Stomach (tissue), 9 donors: Measurements from ENCODE around the gene PRKG1. TPM values are rescaled to one million over a fixed set of nuclear protein-coding genes. Genes with fewer than 3 reads are reported as not detected.

Experiments used
- DNase-seq, 2 donors: peaks; one replicate each; pipeline versions ENCODE4 v3.0.0 to v3.0.0-alpha.2; 2013 to 2019
- H3K27ac ChIP-seq, 5 donors: fragments of 200-600 bp in 4 of 5; sonication (generic) in 4 of 5; one replicate each; pipeline ENCODE4 v1.5.1; 2013 to 2019; ENCODE audit warnings: mild to moderate bottlenecking in 1 of 5, moderate library complexity in 1 of 5
- H3K27me3 ChIP-seq, 3 donors: fragments of 200-600 bp; sonication (generic); one replicate each; pipeline ENCODE4 v1.5.1; 2017 to 2019; ENCODE audit warnings: mixed run types in 1 of 3
- H3K36me3 ChIP-seq, 4 donors: fragments of 200-600 bp; sonication (generic); 1 replicate in 3 of 4; 2 replicates in 1 of 4; pipeline ENCODE4 v1.5.1; 2016 to 2019
- H3K4me1 ChIP-seq, 4 donors: fragments of 200-600 bp; sonication (generic); one replicate each; pipeline ENCODE4 v1.5.1; 2016 to 2019
- H3K4me3 ChIP-seq, 4 donors: fragments of 200-600 bp; sonication (generic) in 3 of 4; one replicate each; pipeline ENCODE4 v1.5.1; 2016 to 2019; ENCODE audit warnings: mild to moderate bottlenecking in 1 of 4
- H3K9me3 ChIP-seq, 4 donors: fragments of 200-600 bp; sonication (generic); one replicate each; pipeline ENCODE4 v1.5.1; 2016 to 2019
- CTCF ChIP-seq, 7 experiments: fragments of 450-650 bp in 4 of 7; fragments of 200-600 bp in 3 of 7; sonication (generic) in 3 of 7; IDR thresholded peaks; one replicate each; pipeline ENCODE4 v1.5.1; 2016 to 2019; ENCODE audit warnings: antibody characterized with exemption in 7 of 7, control low read depth in 2 of 7, mild to moderate bottlenecking in 1 of 7
- EP300 ChIP-seq: sonication (generic); formaldehyde crosslinking; IDR thresholded peaks from one replicate; pipeline ENCODE4 v1.6.1; 2017; ENCODE audit warnings: antibody characterized with exemption
- POLR2A ChIP-seq, 4 donors: fragments of 450-650 bp; IDR thresholded peaks; one replicate each; pipeline ENCODE4 v1.6.1; 2016; ENCODE audit warnings: antibody characterized with exemption in 4 of 4, control low read depth in 2 of 4, mild to moderate bottlenecking in 1 of 4, moderate library complexity in 1 of 4
- POLR2AphosphoS5 ChIP-seq, 3 donors: sonication (generic); formaldehyde crosslinking; IDR thresholded peaks; one replicate each; pipeline ENCODE4 v1.6.1; 2016; ENCODE audit warnings: antibody characterized with exemption in 3 of 3
- WGBS, 5 donors: extraction: QIAGEN DNeasy Blood & Tissue Kit in 3 of 5; methylation state at CpG; one replicate each; pipeline versions ENCODE4 v1.1.5 to v1.1.7; 2013 to 2018; 5-methylcytosine and 5-hydroxymethylcytosine counted together
- intact Hi-C: fragments of 100-400 bp; cut with DNase I; formaldehyde crosslinking; loops from one replicate; pipeline ENCODE4 v1.15.1; 2023; ENCODE audit warnings: low total_unique reads
- polyA plus RNA-seq, 3 donors: library from polyadenylated mRNA; stranded (reverse); fragments of 200-250 nt; gene quantifications; one replicate each; pipeline ENCODE4 v1.2.3, GENCODE V29; 2013
- total RNA-seq, 5 donors: library from RNA; depleted of rRNA; stranded (reverse); fragments of >200 nt; gene quantifications; one replicate each; pipeline versions ENCODE4 v1.1.0 to v1.2.3, GENCODE V29; 2014 to 2016
- donor health status: healthy with polysubstance abuse.
- donor health status: Bipolar disorder and iron deficiency.
- donor health status: healthy.

PRKG1 gene
- total and polyA plus RNA-seq, 8 donors, result 1.5 to 89.2 (median 14.3) TPM

GRCh38 chr10:51867956-51868355 is 793.7 kb downstream of the PRKG1 start:
- no peak for TF ChIP-seq EP300
- TF ChIP-seq POLR2AphosphoS5 (IDR thresholded peaks at IDR 0.05), result no peak
- no peak for TF ChIP-seq CTCF (IDR thresholded peaks at IDR 0.05)
- TF ChIP-seq POLR2A (IDR thresholded peaks at IDR 0.05), result no peak
- H3K27ac ChIP-seq, result no peak overlapping the region
- H3K9me3 ChIP-seq, result no peaks in the 10 kb centered on the region
- 74 to 89% (median 84%) methylated on average over 4 of the region's 4 CpGs for WGBS, 5 donors
- H3K27me3 ChIP-seq, result no peaks in the 10 kb centered on the region
- DNase-seq, result no peak
- no peak overlapping the region for H3K4me3 ChIP-seq
- intact Hi-C loops, result no loop called here
- H3K4me1 ChIP-seq, result no peaks in the 10 kb centered on the region
- H3K36me3 ChIP-seq, result no peaks in the 10 kb centered on the region

- DNase-seq, result no peak
- Histone ChIP-seq H3K27ac (no peak overlapping the region), H3K4me3 (no peak overlapping the region), H3K4me1 (peaks cover 0 to 20% (median 3%) of the 10 kb centered on the region in 4 donors), H3K36me3 (no peaks in the 10 kb centered on the region), H3K9me3 (no peaks in the 10 kb centered on the region), H3K27me3 (no peaks in the 10 kb centered on the region)
- WGBS, 5 donors, result 90 to 95% (median 93%) methylated on average over 3 of the region's 3 CpGs
- TF ChIP-seq CTCF (IDR thresholded peaks at IDR 0.05) (no peak), POLR2A (IDR thresholded peaks at IDR 0.05) (no peak), POLR2AphosphoS5 (IDR thresholded peaks at IDR 0.05) (no peak), EP300 (no peak)
- intact Hi-C loops, result no loop called here
Observed at GRCh38 chr10:51874131-51874530, 799.8 kb downstream of the PRKG1 start.

- DNase-seq, result no peak
- no peaks in the 10 kb centered on the region for H3K36me3 ChIP-seq
- peak overlapping the region in 1 of 5 donors; percentile 58 for H3K27ac ChIP-seq
- H3K4me3 ChIP-seq, result no peak overlapping the region
- no peak for TF ChIP-seq POLR2AphosphoS5 (IDR thresholded peaks at IDR 0.05)
- no peak for TF ChIP-seq POLR2A (IDR thresholded peaks at IDR 0.05)
- no peak for TF ChIP-seq CTCF (IDR thresholded peaks at IDR 0.05)
- TF ChIP-seq EP300, result no peak
- peaks cover 0 to 25% (median 6%) of the 10 kb centered on the region in 4 donors for H3K4me1 ChIP-seq
- no peaks in the 10 kb centered on the region for H3K27me3 ChIP-seq
- WGBS, 5 donors, result 70 to 80% (median 77%) methylated on average over 5 of the region's 5 CpGs
- intact Hi-C loops, result no loop called here
- no peaks in the 10 kb centered on the region for H3K9me3 ChIP-seq
Observed at GRCh38 chr10:51875610-51876009, 801.3 kb downstream of the PRKG1 start.

- intact Hi-C loops, result no loop called here
- WGBS, 5 donors, result 42 to 59% (median 48%) methylated on average over 4 of the region's 4 CpGs
- Histone ChIP-seq H3K9me3 (no peaks in the 10 kb centered on the region), H3K27me3 (no peaks in the 10 kb centered on the region), H3K36me3 (no peaks in the 10 kb centered on the region), H3K4me3 (no peak overlapping the region), H3K4me1 (peaks cover 0 to 25% (median 6%) of the 10 kb centered on the region in 4 donors), H3K27ac (peak overlapping the region in 1 of 5 donors; percentile 58)
- no peak for TF ChIP-seq EP300
- TF ChIP-seq CTCF (IDR thresholded peaks at IDR 0.05), result no peak
- TF ChIP-seq POLR2AphosphoS5 (IDR thresholded peaks at IDR 0.05), result no peak
- TF ChIP-seq POLR2A (IDR thresholded peaks at IDR 0.05), result no peak
- peak in 1 of 2 donors; percentile 27 for DNase-seq
Observed at GRCh38 chr10:51876503-51876902, 802.2 kb downstream of the PRKG1 start.
